Inferior parietal cortex (tissue), 1 donor: ENCODE results near the gene CPVL.
"Not testable (repeated sequence)": the region's sequence is repeated elsewhere in the genome, so short reads cannot be mapped to it uniquely, and the experiment has no call there.

Experiments
- DNase-seq: peaks from one replicate; pipeline ENCODE4 v3.0.0-alpha.2; 2016; ENCODE audit errors: extremely low spot score

Gene CPVL

DNA sequence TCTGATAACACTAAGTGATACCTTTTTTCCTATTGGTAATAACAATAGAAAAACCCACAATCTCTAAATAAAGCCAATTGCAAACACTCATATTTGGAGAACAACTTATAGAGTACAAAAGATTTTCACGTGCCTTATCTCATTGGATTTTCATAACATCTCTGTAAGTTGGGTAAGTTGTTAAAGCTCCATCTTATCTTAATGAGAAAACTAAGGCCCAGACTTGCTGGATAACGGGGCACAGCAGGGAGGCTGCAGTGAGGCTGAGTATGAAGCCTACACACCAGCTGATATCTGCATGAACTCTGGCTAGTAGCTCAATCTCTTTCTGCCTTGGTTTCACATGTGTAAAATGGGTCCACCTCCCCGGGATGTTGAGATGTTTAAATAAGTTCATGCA is 26.8 kb downstream of the CPVL start:
- DNase-seq: no peak

GRCh38 chr7:29116361-29117200 is 29.8 kb downstream of the CPVL start:
- no peak for DNase-seq

GRCh38 chr7:29115753-29116152 is 30.6 kb downstream of the CPVL start:
- DNase-seq: no peak

- no peak for DNase-seq
These were observed 31.1 kb downstream of the CPVL start for GRCh38 chr7:29115130-29115687.

- DNase-seq: not testable (repeated sequence)
These were observed 32.1 kb downstream of the CPVL start for GRCh38 chr7:29114266-29114665.

GRCh38 chr7:29113384-29114102 is 32.8 kb downstream of the CPVL start:
- no peak for DNase-seq

- DNase-seq: no peak
These were observed 33.6 kb downstream of the CPVL start for GRCh38 chr7:29112721-29113120.

- DNase-seq: no peak
These were observed 36.4 kb downstream of the CPVL start for GRCh38 chr7:29109899-29110298.

- DNase-seq: no peak
These were observed 37.0 kb downstream of the CPVL start for GRCh38 chr7:29109358-29109757.

GRCh38 chr7:29107056-29107455 is 39.3 kb downstream of the CPVL start:
- no peak for DNase-seq

DNA sequence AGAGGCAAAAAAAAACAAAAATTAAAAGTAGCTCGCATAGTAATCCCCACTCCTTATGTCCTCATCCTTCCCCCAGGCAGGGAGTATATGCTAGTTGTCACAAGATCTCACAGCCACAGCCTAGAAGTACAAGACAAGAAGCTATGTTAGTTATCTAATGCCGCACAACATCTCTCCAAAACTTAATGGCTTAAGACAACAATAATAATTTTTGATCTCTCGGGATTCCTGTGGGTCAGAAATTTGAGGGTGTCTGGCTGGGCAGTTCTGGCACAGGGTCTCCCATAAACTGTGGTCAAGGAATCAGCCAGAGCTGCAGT is 39.7 kb downstream of the CPVL start:
- no peak for DNase-seq

GRCh38 chr7:29105752-29106668 is 40.3 kb downstream of the CPVL start:
- DNase-seq: peak; percentile 80

DNA sequence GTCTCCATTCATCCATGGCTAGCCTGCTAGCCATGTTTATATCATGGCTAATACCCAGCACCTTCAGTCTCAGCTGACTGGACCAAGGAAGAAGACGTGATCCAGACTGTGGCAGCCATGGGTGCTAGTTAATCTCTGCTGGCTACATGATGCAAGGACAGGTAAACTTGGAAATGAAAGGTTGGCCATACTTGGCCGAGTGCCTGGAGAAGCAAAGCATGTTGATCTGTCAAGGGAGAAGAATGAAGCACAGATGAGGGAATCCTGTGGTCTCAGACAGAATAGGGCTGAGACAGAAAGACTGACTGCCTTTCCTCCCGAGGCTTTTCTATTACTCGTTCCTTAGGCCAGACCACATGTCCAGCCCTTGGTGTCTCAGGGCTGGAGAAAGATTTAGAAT is 41.1 kb downstream of the CPVL start:
- no peak for DNase-seq

GRCh38 chr7:29102558-29103151 is 43.7 kb downstream of the CPVL start:
- DNase-seq: peak; percentile 67

GRCh38 chr7:29100924-29101323 is 45.4 kb downstream of the CPVL start:
- no peak for DNase-seq

GRCh38 chr7:29099896-29100847 is 46.2 kb downstream of the CPVL start:
- DNase-seq: no peak

- no peak for DNase-seq
These were observed 49.9 kb downstream of the CPVL start for GRCh38 chr7:29096446-29096730.

DNA sequence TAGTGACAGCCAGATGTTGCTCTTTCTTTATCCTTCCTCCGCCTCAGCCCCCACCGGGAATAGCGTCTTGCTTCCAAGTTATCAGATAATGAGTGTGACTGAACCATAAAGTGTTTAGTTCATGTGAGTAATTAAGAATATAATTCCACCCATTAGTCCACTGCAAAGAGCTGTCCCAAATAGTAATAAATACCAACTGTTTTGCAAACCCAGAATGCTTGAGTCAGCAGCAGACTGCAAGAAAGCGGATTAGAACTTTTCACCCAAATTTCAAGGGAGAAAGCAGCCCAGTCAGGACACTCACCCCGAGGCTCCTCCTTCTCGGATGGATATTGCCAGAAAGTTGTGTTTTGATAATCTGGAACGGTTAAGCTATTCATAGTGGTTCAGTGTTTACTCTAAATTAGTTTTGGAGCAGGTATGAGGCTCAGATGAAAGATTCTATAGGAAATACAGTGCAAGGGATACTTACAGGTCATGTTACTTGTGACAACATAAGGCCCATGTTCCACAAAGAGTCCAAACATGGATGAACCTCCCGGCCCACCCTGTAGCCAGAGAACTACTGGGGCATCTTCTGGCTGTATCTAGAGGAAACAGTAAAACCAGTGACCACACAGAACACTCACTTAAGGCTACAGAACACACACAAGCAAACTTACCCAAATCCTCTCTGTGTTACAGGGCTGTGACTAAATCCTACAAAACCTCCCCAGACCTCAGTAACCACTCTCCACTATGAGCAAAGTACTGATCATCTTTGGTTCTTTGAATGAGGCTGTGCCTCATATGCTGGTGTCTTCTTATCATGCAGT is 50.5 kb downstream of the CPVL start:
- no peak for DNase-seq

GRCh38 chr7:29093091-29093490 is 53.2 kb downstream of the CPVL start:
- not testable (repeated sequence) for DNase-seq

GRCh38 chr7:29091715-29092114 is 54.6 kb downstream of the CPVL start:
- no peak for DNase-seq
